IPS-20b (cell line): ENCODE results near the gene ALDH1B1.

Experiments used
- H3K27ac ChIP-seq: one replicate; pipeline ENCODE4 v1.5.1; 2013; ENCODE audit warnings: low read length
- H3K27me3 ChIP-seq: 2 replicates; pipeline ENCODE4 v1.6.1; 2013; ENCODE audit warnings: mild to moderate bottlenecking, low read length, inconsistent platforms; ENCODE audit not compliant: insufficient read depth
- H3K36me3 ChIP-seq: 2 replicates; pipeline ENCODE4 v1.6.1; 2013; ENCODE audit warnings: low read depth, mild to moderate bottlenecking, inconsistent platforms, low read length, moderate library complexity; ENCODE audit not compliant: insufficient read depth
- H3K4me1 ChIP-seq: 2 replicates; pipeline ENCODE4 v1.6.1; 2013; ENCODE audit warnings: mild to moderate bottlenecking, control low read depth, inconsistent platforms, low read length, moderate library complexity; ENCODE audit not compliant: insufficient read depth
- H3K4me3 ChIP-seq: 2 replicates; pipeline ENCODE4 v1.5.1; 2013; ENCODE audit warnings: mild to moderate bottlenecking, low read length, inconsistent platforms
- H3K9ac ChIP-seq: 2 replicates; pipeline ENCODE4 v1.6.1; 2013; ENCODE audit warnings: low read depth, mild to moderate bottlenecking, inconsistent platforms, low read length, moderate library complexity
- H3K9me3 ChIP-seq: 2 replicates; pipeline ENCODE4 v1.6.1; 2013; ENCODE audit warnings: mild to moderate bottlenecking, low read depth, low read length, inconsistent platforms; ENCODE audit not compliant: insufficient read depth

Gene ALDH1B1

DNA sequence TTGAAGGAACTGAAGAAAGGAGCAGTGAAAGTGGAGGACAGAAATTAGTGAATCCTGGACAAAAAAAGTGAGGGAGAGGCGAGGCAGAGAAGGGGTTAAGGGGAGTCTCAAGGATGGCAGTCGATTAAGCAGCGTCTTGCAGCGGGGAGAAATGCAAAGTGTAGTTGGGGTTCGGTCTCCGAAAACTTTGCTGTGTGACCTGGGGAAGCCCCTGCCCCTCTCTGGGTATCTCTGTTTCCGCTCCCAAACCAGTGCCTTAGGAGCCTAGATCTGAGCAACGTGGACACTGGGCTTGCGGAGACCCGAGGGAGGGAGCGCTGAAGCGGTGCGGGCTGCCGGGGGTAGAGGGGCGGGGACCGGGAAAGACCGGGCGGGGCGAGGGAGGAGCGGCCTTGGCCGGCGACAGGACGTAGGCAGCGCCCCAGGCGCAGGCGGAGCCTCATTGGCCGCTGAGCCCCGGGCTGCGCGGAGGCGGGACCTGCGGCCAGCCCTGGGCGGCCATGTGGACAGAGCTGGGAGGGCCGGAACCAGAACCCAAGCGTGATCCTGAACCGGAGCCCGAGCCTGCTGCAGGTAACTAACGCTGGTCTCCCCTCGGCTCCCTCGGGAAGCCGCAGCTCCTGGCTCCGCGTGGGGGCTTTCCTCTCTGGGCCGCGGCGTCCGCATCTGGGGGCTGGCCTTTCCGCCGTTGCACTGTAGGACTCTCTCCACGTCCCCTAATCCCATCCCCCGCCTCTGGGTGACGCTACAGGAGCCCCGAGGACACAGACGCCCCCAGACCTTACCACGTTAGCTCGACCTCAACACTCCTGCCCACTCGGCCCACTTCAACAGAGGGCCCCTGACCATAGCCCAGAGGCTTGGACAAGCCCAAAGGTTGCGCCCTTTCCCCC, at the start of gene ALDH1B1:
ALDH1B1 (plus strand) TSS at position 468 of the 893 bp plus-strand sequence. CDS start 3,047 bp downstream, outside the sequence.
- Histone ChIP-seq H3K4me1 (peaks cover 5% of the 10 kb centered on the region), H3K27ac (peak within 1 kb of the TSS; percentile 78), H3K4me3 (peak within 1 kb of the TSS; percentile 97), H3K9me3 (no peaks in the 10 kb centered on the region), H3K9ac (peak within 1 kb of the TSS; percentile 95), H3K27me3 (peaks cover 18% of the 10 kb centered on the region), H3K36me3 (peaks cover 26% of the 10 kb centered on the region)

DNA sequence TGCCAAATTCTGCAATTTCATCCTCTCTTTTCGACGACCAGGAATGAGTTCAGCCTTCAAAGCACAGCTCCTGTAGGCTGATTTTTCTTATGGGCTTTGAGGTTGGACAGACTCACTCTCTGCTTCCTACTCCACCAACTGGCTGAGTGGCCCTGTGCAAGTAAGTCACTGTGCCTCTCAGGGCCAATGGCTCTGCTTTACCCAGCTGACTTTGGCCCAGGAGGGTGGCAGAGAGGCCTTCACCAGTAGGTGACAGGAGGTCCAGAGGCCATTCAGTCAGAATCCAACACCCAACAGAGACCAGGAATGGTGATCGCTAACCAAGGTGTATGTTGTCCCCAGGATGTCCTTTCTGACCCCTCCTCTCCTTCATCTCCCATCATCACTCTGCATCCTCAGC, 49.5 kb upstream of the ALDH1B1 start:
- H3K4me1 ChIP-seq: peaks cover 14% of the 10 kb centered on the region
- no peak overlapping the region for H3K27ac ChIP-seq
- no peak overlapping the region for H3K9ac ChIP-seq
- H3K36me3 ChIP-seq: no peaks in the 10 kb centered on the region
- no peaks in the 10 kb centered on the region for H3K9me3 ChIP-seq
- peaks cover 27% of the 10 kb centered on the region for H3K27me3 ChIP-seq
- H3K4me3 ChIP-seq: no peak overlapping the region

DNA sequence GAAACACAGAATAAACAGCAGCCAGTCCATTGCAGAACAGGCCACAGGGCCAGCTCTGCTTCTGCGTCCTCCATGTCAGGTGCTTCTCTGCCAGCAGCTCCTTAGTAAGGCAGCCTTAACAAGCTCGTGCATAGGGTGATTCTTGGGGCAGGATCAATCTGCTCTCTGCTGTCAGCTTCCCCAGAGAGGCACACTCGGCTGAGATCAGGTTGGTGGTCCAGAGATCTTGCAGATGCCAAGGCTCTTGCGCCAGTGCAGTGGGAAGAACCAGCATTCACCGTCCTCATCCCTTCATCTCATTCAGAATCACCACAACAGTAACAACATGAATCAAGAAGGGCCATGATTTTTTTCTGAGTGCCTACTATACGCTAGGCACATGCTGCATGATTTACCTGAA, 49.0 kb upstream of the ALDH1B1 start:
- no peaks in the 10 kb centered on the region for H3K9me3 ChIP-seq
- peaks cover 29% of the 10 kb centered on the region for H3K27me3 ChIP-seq
- H3K36me3 ChIP-seq: no peaks in the 10 kb centered on the region
- no peak overlapping the region for H3K9ac ChIP-seq
- H3K4me1 ChIP-seq: peaks cover 14% of the 10 kb centered on the region
- no peak overlapping the region for H3K4me3 ChIP-seq
- no peak overlapping the region for H3K27ac ChIP-seq

DNA sequence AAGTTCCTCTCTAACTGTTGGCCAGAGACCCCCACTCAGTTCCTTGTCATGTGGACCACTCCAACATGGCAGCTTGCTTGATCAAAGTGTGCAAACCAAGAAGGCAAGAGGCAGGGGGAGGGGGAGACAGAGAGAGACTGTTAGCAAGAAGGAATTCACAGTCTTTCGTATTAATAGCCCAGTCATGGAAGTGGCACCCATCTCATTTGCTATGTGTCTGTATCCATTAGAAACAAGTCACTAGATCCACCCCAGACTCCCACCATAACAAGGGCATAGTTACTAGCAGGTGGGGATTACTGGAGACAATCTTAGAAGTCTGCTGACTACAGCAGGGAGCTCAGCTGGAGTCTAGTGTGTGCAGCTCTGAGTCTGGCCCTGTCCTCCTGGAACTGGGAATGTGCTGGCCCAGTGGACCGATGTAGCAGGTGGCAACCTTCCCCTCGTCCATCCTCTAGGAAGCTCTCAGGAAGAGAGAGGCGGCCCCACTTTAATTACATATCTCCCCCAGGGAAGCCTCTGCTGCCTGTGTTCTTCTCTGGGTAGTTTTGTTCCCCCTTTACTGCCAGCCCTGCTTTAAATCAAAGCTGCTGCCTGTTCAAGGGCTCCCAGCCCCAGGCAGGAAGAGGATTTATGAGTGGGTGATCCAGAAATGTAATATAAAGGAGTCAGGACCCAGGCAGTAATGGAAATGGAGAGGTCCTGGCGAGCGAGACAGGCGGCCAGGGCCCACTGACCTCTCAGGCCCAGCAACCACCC, 47.8 kb upstream of the ALDH1B1 start:
- H3K27ac ChIP-seq: no peak overlapping the region
- H3K9ac ChIP-seq: no peak overlapping the region
- H3K4me3 ChIP-seq: no peak overlapping the region
- H3K4me1 ChIP-seq: peaks cover 14% of the 10 kb centered on the region
- no peaks in the 10 kb centered on the region for H3K36me3 ChIP-seq
- peaks cover 29% of the 10 kb centered on the region for H3K27me3 ChIP-seq
- no peaks in the 10 kb centered on the region for H3K9me3 ChIP-seq

DNA sequence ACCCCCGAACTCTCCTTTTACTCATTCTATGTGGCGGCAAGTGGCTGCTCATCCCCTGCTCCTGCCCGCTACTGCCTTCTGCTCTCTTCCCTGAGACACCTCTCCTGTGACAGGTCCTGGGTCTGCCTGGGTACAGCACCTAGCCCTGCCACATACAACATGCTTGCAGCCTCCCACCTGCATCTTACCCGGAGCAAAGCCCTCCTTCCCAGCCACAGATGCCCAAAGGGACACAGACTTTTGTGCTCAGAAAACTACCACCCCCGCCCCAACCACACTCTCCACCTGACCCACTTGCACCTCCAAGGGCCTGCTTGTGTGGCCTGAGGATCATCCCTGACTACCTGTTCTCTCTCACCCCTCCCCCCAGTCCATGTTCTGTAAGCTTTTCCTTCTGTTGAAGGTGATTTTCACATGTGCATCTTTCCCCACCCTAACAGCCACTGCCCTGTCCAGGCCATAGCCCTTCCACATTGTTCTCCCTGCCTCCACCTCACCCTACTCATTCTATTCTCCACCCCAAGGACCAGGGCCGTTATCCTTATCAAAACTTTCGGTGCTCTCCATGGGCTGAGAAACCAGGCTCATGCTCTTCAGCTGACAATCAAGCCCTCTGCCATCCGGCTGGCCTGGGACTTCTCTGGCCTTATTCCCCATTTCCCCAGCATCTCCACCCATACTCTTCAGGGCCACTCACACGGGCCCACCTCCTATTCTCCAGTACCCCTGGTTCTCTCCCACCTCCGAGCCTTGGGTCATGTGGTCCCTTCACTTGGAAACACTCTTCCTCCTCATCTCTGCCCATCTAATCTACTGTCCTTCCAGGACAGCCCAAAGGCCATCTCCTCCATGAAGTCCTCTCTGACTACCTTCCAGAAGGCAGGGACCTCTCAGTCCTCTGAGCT, 46.4 kb upstream of the ALDH1B1 start:
- H3K4me3 ChIP-seq: 0 out of 2 replicates have a peak overlapping the region, but pooled peaks have one; percentile 7
- no peaks in the 10 kb centered on the region for H3K36me3 ChIP-seq
- H3K27me3 ChIP-seq: peaks cover 38% of the 10 kb centered on the region
- peaks cover 14% of the 10 kb centered on the region for H3K4me1 ChIP-seq
- no peaks in the 10 kb centered on the region for H3K9me3 ChIP-seq
- H3K27ac ChIP-seq: no peak overlapping the region
- no peak overlapping the region for H3K9ac ChIP-seq

DNA sequence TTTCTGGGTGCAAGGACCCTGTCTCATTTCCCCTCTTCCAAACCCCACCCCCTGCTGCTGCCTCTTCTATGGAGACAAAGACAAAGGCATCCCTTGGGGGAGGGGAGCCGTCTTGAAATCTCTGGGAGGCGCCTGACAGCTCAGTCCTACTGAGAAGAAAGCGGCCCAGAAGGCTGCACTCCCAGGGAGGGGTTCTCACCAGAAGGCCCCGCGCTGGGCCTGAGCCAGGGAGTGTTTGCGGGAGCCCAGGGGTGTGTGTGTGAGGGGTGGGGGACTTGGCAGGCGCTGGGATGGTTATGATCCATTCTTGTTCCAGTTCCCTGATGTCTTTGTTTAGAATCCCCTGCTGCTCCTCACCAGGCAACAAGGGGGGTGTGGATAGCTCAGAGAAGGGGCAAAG, 45.7 kb upstream of the ALDH1B1 start:
- H3K9ac ChIP-seq: no peak overlapping the region
- H3K36me3 ChIP-seq: no peaks in the 10 kb centered on the region
- 0 out of 2 replicates have a peak overlapping the region, but pooled peaks have one; percentile 7 for H3K4me3 ChIP-seq
- no peak overlapping the region for H3K27ac ChIP-seq
- peaks cover 14% of the 10 kb centered on the region for H3K4me1 ChIP-seq
- H3K9me3 ChIP-seq: no peaks in the 10 kb centered on the region
- peaks cover 45% of the 10 kb centered on the region for H3K27me3 ChIP-seq

DNA sequence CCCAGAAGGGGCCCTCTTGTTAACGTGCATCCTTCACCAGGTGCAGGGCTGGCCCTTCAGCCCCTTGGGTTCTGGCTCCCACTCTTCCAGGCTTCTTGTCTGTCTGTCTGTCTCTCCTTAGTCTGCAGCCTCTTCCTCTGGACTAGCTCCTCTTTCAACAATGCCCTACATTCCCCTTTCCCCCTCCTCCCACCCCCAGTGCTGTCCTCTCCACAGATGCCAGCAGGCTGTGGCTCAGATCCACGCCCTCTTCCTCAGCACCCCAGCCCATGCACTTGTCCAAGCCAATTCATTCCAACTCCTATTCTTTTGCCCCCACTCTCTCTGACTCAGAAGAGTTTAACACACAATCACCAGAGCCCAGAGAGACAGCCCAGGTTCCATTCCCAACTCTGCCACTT, 45.2 kb upstream of the ALDH1B1 start:
- H3K27ac ChIP-seq: no peak overlapping the region
- no peaks in the 10 kb centered on the region for H3K36me3 ChIP-seq
- H3K9me3 ChIP-seq: no peaks in the 10 kb centered on the region
- H3K9ac ChIP-seq: no peak overlapping the region
- H3K4me1 ChIP-seq: peaks cover 14% of the 10 kb centered on the region
- H3K4me3 ChIP-seq: no peak overlapping the region
- H3K27me3 ChIP-seq: peaks cover 49% of the 10 kb centered on the region

DNA sequence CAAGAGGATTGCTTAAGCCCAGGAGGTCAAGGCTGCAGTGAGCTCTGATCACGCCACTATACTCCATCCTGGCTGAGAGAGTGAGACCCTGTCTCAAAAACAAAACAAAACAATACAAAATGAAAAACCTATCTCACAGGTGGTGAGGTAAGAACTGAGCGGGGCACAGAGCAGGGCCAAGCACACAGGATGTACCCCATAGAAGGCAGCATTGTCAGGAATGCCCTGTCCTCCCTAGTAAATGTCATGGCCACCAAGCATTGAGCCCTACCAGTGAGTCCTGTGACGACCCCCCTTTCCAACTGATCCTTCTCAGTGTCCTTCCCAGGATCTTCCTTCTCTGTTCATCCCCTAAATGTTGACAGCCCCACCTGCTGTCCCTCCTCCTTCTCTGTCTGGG, 44.6 kb upstream of the ALDH1B1 start:
- no peak overlapping the region for H3K9ac ChIP-seq
- H3K4me3 ChIP-seq: no peak overlapping the region
- no peak overlapping the region for H3K27ac ChIP-seq
- H3K9me3 ChIP-seq: no peaks in the 10 kb centered on the region
- peaks cover 56% of the 10 kb centered on the region for H3K27me3 ChIP-seq
- H3K4me1 ChIP-seq: peaks cover 18% of the 10 kb centered on the region
- no peaks in the 10 kb centered on the region for H3K36me3 ChIP-seq

DNA sequence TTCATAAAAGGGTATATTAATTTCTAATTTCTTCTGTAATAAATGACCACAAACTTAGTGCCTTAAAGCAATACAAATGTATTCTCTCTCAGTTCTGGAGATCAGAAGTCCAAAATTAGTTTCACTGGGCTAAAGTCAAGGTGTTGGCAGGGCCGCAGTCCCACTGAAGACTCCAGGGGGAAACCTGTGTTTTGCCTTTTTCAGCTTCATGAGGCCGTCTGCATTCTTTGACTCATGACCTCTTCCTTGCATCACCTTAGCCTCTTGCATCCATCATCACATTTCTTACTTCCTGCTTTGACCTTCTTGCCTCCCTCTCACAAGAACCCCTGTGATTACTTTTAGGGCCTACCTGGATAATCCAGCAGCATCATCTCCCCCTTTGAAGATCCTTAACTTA, 42.0 kb upstream of the ALDH1B1 start:
- Histone ChIP-seq H3K4me3 (no peak overlapping the region), H3K9me3 (no peaks in the 10 kb centered on the region), H3K27me3 (peaks cover 73% of the 10 kb centered on the region), H3K36me3 (no peaks in the 10 kb centered on the region), H3K9ac (no peak overlapping the region), H3K4me1 (peaks cover 18% of the 10 kb centered on the region), H3K27ac (no peak overlapping the region)

DNA sequence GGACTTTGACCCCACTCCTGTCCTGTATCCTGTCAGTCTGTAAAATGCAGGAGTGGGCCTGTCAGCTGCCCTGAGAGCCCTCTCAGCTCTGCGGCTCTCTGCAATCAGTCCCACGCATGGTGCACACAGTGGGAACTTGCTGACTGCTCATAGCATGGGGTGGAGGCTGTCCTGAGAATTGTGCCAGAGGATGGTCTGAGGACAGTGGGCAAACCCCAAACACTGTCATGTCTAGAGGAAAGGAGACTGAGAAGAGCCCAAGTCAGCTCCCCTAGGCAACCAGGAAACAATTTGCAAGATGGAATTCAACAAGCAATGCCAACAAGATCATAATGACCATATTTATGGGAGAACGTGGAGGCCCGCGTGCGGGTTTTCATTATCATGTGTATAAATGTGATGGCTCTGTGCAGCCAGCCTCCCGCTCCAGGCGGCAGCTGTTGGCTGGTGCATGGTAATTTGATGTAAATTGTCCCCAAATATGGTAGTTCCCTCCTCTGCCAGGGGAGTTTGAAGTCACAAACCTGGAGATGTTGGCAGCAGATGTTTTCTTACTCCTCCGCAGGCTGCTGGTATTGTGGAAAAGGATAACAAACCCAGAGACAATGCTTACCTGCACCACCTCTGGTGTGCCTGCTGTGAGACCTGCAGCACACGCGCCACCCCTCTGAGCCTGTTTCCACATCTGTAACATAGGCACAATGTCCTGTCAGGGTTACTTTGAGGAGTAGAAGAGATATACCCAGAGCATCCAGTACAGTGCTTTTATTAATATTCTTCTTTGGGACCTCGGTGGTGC, 39.8 kb upstream of the ALDH1B1 start:
- peaks cover 58% of the 10 kb centered on the region for H3K27me3 ChIP-seq
- peaks cover 4% of the 10 kb centered on the region; the same call in 1 of the 2 replicates for H3K4me1 ChIP-seq
- no peak overlapping the region for H3K9ac ChIP-seq
- H3K9me3 ChIP-seq: no peaks in the 10 kb centered on the region
- no peak overlapping the region for H3K4me3 ChIP-seq
- H3K36me3 ChIP-seq: no peaks in the 10 kb centered on the region
- no peak overlapping the region for H3K27ac ChIP-seq
